Omental fat pad (tissue), 4 donors: ENCODE data around the gene EVI5. TPM values are rescaled to one million over a fixed set of nuclear protein-coding genes. Genes with fewer than 3 reads are reported as not detected.
"Not testable (repeated sequence)": the region's sequence is repeated elsewhere in the genome, so short reads cannot be mapped to it uniquely, and the experiment has no call there.

ENCODE experiments used
- ATAC-seq: fragments of 150-250 bp; one replicate; pipeline ENCODE4 v1.9.1; 2016; ENCODE audit warnings: mild to moderate bottlenecking, moderate library complexity; ENCODE audit not compliant: low FRiP score
- DNase-seq: peaks from one replicate; pipeline ENCODE4 v3.0.0-alpha.2; 2019; ENCODE audit warnings: low spot score
- total RNA-seq, 4 donors: library from RNA; depleted of rRNA; stranded (reverse); fragments of >200 nt; gene quantifications; one replicate each; pipeline ENCODE4 v1.1.0, GENCODE V29; 2016
- TF ChIP-seq, protein P1 (sequence below), 3 donors: fragments of 450-650 bp; IDR thresholded peaks; one replicate each; pipeline ENCODE4 v1.5.1; 2016 to 2017; ENCODE audit warnings: antibody characterized with exemption in 3 of 3, mild to moderate bottlenecking in 3 of 3, moderate library complexity in 2 of 3

The EVI5 gene
- total RNA-seq, 4 donors from 2014 or later, result 25.9 to 38.3 (median 30.7) TPM

DNA sequence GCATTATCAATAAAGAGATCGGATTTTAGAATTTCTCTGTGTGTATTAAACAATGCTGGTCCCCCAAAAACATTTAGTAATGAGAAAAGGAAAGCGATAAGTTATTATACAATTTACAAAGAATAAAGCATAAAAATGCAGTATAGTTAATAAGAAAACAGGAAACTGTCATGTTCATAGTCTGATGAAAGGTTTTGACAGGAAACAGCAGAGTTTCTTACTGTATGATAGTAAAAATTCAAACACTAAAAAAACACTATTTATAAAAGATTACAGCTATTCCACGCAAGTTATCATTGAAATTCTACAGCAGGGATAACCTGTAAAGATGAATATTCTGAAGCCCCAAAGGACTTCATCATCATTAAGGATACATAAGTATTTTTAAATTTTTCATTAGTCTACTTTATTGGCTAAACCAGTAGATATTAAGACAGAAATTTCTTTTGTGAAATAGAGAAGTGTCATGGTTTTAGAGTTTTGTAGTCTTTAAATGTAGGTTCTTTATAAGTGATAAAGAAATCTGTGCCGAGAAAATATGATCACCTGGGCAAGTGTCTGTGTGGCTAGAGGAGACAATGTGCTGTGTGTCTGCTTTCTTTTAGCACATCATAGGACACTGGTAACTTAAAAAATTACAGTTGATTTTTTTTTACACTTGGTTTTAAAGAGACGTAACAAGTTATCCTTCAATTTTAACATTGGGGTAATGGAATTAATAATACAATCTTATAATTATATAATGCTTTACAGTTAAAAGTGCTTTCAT, 248.5 kb downstream of the EVI5 start:
- TF ChIP-seq, protein P1, sequence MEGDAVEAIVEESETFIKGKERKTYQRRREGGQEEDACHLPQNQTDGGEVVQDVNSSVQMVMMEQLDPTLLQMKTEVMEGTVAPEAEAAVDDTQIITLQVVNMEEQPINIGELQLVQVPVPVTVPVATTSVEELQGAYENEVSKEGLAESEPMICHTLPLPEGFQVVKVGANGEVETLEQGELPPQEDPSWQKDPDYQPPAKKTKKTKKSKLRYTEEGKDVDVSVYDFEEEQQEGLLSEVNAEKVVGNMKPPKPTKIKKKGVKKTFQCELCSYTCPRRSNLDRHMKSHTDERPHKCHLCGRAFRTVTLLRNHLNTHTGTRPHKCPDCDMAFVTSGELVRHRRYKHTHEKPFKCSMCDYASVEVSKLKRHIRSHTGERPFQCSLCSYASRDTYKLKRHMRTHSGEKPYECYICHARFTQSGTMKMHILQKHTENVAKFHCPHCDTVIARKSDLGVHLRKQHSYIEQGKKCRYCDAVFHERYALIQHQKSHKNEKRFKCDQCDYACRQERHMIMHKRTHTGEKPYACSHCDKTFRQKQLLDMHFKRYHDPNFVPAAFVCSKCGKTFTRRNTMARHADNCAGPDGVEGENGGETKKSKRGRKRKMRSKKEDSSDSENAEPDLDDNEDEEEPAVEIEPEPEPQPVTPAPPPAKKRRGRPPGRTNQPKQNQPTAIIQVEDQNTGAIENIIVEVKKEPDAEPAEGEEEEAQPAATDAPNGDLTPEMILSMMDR (IDR thresholded peaks at IDR 0.05), result no peak
- no peak for DNase-seq
- no peak for ATAC-seq

- ATAC-seq, DNase-seq: not testable (repeated sequence)
Measured at GRCh38 chr1:92532371-92532770, 252.5 kb downstream of the EVI5 start.

- not testable (repeated sequence) for ATAC-seq, DNase-seq
Measured at GRCh38 chr1:92531939-92532338, 253.0 kb downstream of the EVI5 start.

DNA sequence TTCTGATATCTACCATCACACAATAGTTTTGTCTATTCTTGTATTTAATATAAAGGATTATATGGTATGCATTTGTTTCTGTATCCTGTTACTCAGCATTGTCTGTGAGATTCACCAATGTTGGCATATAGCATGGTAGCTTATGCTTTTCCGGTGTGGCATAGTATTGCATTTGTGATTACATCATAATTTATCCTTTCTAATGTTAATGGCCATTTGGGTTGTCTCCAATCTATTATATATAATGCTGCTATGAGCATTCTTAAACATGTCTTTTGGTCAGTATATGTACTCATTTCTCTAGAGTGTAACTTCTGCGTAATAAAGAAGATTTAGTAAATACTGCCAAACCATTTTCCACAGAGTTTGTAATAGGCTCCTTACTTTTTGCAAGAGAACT, 257.2 kb downstream of the EVI5 start:
- TF ChIP-seq, protein P1 (IDR thresholded peaks at IDR 0.05), result no peak
- no peak for ATAC-seq
- no peak for DNase-seq

DNA sequence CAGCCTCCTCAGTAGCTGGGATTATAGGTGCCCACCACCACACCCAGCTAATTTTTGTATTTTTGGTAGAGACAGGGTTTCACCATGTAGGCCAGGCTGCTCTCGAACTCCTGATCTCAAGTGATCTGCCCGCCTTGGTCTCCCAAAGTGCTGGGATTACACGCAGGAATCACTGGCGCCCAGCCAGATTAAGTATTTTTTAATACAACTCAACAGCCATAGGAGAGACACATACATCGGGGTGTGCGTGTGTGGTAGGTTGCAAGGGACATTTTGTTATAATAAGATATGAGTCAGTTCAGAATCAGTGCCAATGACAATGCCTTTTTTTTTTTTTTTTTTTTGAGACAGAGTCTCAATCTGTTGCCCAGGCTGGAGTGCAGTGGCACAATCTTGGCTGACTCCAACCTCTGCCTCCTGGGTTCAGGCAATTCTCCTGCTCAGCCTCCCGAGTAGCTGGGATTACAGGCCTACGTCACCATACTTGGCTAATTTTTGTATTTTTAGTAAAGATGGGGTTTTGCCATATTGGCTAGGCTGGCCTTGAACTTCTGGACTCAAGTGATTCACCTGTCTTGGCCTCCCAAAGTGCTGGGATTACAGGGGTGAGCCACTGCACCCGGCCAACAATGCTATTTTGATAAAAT, 259.8 kb downstream of the EVI5 start:
- ATAC-seq, result not testable (repeated sequence)

DNA sequence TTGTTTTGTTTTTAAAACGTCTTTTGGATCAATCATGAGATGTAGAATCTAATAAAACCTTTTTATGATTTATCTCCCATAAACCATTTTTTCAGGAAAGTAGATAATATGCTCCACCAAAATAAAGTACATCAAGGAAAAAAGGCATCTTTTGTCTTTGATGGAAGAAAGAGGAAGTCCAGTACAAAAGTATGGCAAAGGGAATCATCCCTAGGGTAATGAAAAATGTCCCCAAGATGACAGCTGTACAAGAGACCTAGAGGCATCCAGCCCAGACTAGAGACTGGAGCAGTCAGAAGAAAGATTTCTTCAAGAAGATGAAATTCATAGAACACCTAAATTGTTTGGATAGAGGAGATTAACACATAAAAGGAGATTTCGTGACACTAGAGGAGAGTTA, 265.9 kb downstream of the EVI5 start:
- no peak for ATAC-seq
- TF ChIP-seq, protein P1 (IDR thresholded peaks at IDR 0.05), result no peak
- no peak for DNase-seq

More for the DNA sequence above, 259.8 kb downstream of the EVI5 start:
- not testable (repeated sequence) for DNase-seq

GRCh38 chr1:92516574-92516973, 268.3 kb downstream of the EVI5 start:
- ATAC-seq (no peak), DNase-seq (no peak)
- TF ChIP-seq, protein P1 (IDR thresholded peaks at IDR 0.05), result no peak

DNA sequence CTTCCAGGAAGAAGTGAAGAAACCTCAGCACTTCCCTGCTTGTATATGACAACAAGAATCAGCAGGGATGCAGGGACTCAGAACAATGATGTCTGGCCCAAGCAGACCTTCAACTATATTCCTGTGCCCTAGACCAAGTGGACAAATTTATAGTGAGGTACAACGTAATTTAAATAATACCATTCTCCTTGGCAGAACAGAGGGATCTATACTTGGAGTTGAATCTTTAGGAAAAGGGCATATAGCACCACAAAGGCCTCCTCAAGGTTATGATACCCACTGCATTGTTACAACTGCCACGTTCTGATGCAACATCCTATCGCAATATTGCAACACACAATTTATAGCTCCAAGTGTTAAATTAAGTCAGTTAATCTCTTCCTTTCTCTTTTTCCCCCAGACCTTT, 269.1 kb downstream of the EVI5 start:
- no peak for ATAC-seq
- DNase-seq, result no peak
- TF ChIP-seq, protein P1 (IDR thresholded peaks at IDR 0.05), result no peak
